GM12864 (cell line): Measurements from ENCODE around the gene LMX1A.

Source experiments
- DNase-seq: peaks from one replicate; pipeline ENCODE4 v3.0.0-alpha.2; 2011; ENCODE audit warnings: low read depth
- H3K4me3 ChIP-seq: 2 replicates; pipeline ENCODE4 v1.5.1; 2011; ENCODE audit warnings: mild to moderate bottlenecking, low read depth, low read length, control low read depth
- CTCF ChIP-seq: IDR thresholded peaks from 2 replicates; pipeline ENCODE4 v1.5.1; 2011; ENCODE audit warnings: low read depth, mild to moderate bottlenecking, moderate library complexity, low read length, control low read depth, inconsistent platforms; ENCODE audit errors: missing control alignments

Gene LMX1A

GRCh38 chr1:165173409-165173808, 183.1 kb downstream of the LMX1A start:
- no peak for DNase-seq
- no peak overlapping the region for H3K4me3 ChIP-seq
- no peak for TF ChIP-seq CTCF

- no peak for TF ChIP-seq CTCF
- H3K4me3 ChIP-seq: no peak overlapping the region
- no peak for DNase-seq
Measured at GRCh38 chr1:165172666-165173065, 183.8 kb downstream of the LMX1A start.

GRCh38 chr1:165169729-165170128, 186.8 kb downstream of the LMX1A start:
- no peak for DNase-seq
- TF ChIP-seq CTCF: no peak
- no peak overlapping the region for H3K4me3 ChIP-seq

GRCh38 chr1:165169028-165169427, 187.5 kb downstream of the LMX1A start:
- DNase-seq: no peak
- H3K4me3 ChIP-seq: no peak overlapping the region
- TF ChIP-seq CTCF: no peak

GRCh38 chr1:165168467-165168866, 188.0 kb downstream of the LMX1A start:
- no peak overlapping the region for H3K4me3 ChIP-seq
- no peak for DNase-seq
- no peak for TF ChIP-seq CTCF

GRCh38 chr1:165162671-165163241, 193.8 kb downstream of the LMX1A start:
- H3K4me3 ChIP-seq: no peak overlapping the region
- no peak for DNase-seq
- TF ChIP-seq CTCF: no peak

- no peak overlapping the region for H3K4me3 ChIP-seq
Measured at GRCh38 chr1:165161130-165161529, 195.4 kb downstream of the LMX1A start.

More at GRCh38 chr1:165161130-165161529, 195.4 kb downstream of the LMX1A start:
- no peak for TF ChIP-seq CTCF
- no peak for DNase-seq
